VCaP (cell line): ENCODE data around the gene THBS2.

Experiments
- H3K27ac ChIP-seq: fragments of 450-650 bp; 2 replicates; pipeline ENCODE4 v1.5.1; 2017
- TF ChIP-seq, protein P1 (sequence below): fragments of 450-650 bp; conservative IDR thresholded peaks from 2 replicates; pipeline ENCODE4 v1.5.1; 2017; ENCODE audit warnings: mild to moderate bottlenecking, moderate library complexity

Gene THBS2

DNA sequence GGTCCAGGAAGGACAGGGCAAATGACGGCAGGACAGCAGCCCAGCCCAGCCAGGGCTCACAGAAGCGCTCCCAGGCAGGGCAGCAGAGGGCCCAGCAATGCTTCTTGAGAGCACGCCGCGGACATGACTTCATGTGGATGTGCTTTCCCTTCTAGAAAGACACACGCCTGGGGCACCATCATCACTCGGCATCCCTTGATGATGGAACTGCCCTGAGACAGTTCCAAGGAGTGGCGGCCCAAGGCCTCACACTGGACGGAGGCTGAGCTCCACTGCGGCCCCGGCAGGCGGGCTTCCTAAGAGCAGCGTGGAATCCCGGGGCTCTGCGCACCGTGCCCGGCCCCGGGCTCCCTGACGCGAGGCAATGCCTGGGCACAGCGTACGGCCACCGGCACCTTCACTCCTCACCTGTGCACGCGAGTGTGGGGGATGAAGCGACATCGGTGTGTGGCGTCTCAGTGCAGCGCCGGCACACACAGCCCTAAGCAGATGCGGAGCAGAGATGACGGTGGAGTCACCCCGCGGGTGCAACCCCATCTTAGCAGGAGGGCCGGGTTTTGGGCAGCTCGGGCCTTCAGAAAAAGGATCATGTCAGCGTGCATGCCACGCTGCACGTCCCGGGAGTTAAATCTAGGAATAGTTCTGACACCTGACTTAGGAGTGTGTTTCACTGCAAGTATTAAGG is 86.6 kb downstream of the THBS2 start:
- no peak overlapping the region for H3K27ac ChIP-seq
- TF ChIP-seq, protein P1, sequence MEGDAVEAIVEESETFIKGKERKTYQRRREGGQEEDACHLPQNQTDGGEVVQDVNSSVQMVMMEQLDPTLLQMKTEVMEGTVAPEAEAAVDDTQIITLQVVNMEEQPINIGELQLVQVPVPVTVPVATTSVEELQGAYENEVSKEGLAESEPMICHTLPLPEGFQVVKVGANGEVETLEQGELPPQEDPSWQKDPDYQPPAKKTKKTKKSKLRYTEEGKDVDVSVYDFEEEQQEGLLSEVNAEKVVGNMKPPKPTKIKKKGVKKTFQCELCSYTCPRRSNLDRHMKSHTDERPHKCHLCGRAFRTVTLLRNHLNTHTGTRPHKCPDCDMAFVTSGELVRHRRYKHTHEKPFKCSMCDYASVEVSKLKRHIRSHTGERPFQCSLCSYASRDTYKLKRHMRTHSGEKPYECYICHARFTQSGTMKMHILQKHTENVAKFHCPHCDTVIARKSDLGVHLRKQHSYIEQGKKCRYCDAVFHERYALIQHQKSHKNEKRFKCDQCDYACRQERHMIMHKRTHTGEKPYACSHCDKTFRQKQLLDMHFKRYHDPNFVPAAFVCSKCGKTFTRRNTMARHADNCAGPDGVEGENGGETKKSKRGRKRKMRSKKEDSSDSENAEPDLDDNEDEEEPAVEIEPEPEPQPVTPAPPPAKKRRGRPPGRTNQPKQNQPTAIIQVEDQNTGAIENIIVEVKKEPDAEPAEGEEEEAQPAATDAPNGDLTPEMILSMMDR, result no peak
